Kasumi-1 (cell line): ENCODE data around the gene CUL4A.

Source experiments
- DNase-seq, 2 experiments: peaks; one replicate each; lab custom pipeline; 2025; lab: John Stamatoyannopoulos, UW

The CUL4A gene

GRCh38 chr13:113208421-113209335 lies 735 bp upstream of the CUL4A start, which contains the start of gene PCID2:
TSS of gene PCID2 (minus strand) at chr13:113208669. CDS start at chr13:113208634, 35 bp downstream.
- DNase-seq: peak; percentile 81 to 87

- DNase-seq: peak; percentile 59
Observed at GRCh38 chr13:113209759-113210421, 477 bp downstream of the CUL4A start.

GRCh38 chr13:113210833-113211232 lies 1.4 kb downstream of the CUL4A start:
- DNase-seq: peak; percentile 5 to 10

GRCh38 chr13:113211774-113212173 lies 2.4 kb downstream of the CUL4A start:
- peak; percentile 9 to 17 for DNase-seq

- DNase-seq: no peak
Observed at GRCh38 chr13:113216254-113217048, 7.0 kb downstream of the CUL4A start.

GRCh38 chr13:113218586-113218985 lies 9.2 kb downstream of the CUL4A start:
- DNase-seq: no peak

- DNase-seq: no peak
Observed at GRCh38 chr13:113219256-113219940, 10.0 kb downstream of the CUL4A start.

- DNase-seq: no peak
Observed at GRCh38 chr13:113220141-113220598, 10.8 kb downstream of the CUL4A start.

- DNase-seq: no peak
Observed at GRCh38 chr13:113220877-113221276, 11.5 kb downstream of the CUL4A start.

- DNase-seq: no peak
Observed at GRCh38 chr13:113223070-113223469, 13.7 kb downstream of the CUL4A start.

GRCh38 chr13:113224486-113224885 lies 15.1 kb downstream of the CUL4A start:
- DNase-seq: no peak

- no peak for DNase-seq
Observed at GRCh38 chr13:113225515-113225914, 16.1 kb downstream of the CUL4A start.

GRCh38 chr13:113226873-113227450 lies 17.5 kb downstream of the CUL4A start:
- no peak for DNase-seq

GRCh38 chr13:113229161-113229560 lies 19.7 kb downstream of the CUL4A start:
- no peak for DNase-seq

GRCh38 chr13:113229791-113230190 lies 20.4 kb downstream of the CUL4A start:
- no peak for DNase-seq

GRCh38 chr13:113231306-113232207 lies 22.1 kb downstream of the CUL4A start:
- DNase-seq: no peak

GRCh38 chr13:113232208-113233003 lies 23.0 kb downstream of the CUL4A start:
- DNase-seq: no peak

GRCh38 chr13:113233101-113233500 lies 23.7 kb downstream of the CUL4A start:
- DNase-seq: no peak

- DNase-seq: no peak
Observed at GRCh38 chr13:113238536-113238935, 29.1 kb downstream of the CUL4A start.
